Liver (tissue), 3 donors: Measurements from ENCODE around the gene SRCAP.

Experiments used
- CTCF ChIP-seq: fragments of 150-350 bp; IDR thresholded peaks from 2 replicates; pipeline ENCODE4 v1.5.1; 2017; ENCODE audit warnings: improper control_type of control experiment, low read depth, low read length; ENCODE audit not compliant: missing input control
- GABPA ChIP-seq, 2 donors: IDR thresholded peaks in 1 of 2; conservative IDR thresholded peaks in 1 of 2; 2 replicates each; pipeline ENCODE4 v1.6.1; 2016; ENCODE audit warnings: antibody characterized with exemption in 2 of 2, mild to moderate bottlenecking in 1 of 2, moderate library complexity in 1 of 2
- JUND ChIP-seq, 2 donors: IDR thresholded peaks; 2 replicates each; pipeline ENCODE4 v1.6.1; 2016; ENCODE audit warnings: antibody characterized with exemption in 2 of 2
- RAD21 ChIP-seq, 2 donors: IDR thresholded peaks; 2 replicates each; pipeline ENCODE4 v1.6.1; 2016; ENCODE audit warnings: antibody characterized with exemption in 2 of 2, mild to moderate bottlenecking in 2 of 2
- REST ChIP-seq: IDR thresholded peaks from 2 replicates; pipeline ENCODE4 v1.6.1; 2016; ENCODE audit warnings: antibody characterized with exemption, mild to moderate bottlenecking
- RXRA ChIP-seq, 2 donors: IDR thresholded peaks; 2 replicates each; pipeline ENCODE4 v1.6.1; 2017 to 2018; ENCODE audit warnings: antibody characterized with exemption in 2 of 2, mild to moderate bottlenecking in 1 of 2
- SP1 ChIP-seq: IDR thresholded peaks from 2 replicates; pipeline ENCODE4 v1.6.1; 2018; ENCODE audit warnings: antibody characterized with exemption, mild to moderate bottlenecking
- TAF1 ChIP-seq: conservative IDR thresholded peaks from 2 replicates; pipeline ENCODE4 v1.6.1; 2016; ENCODE audit warnings: antibody characterized with exemption, mild to moderate bottlenecking
- TF ChIP-seq, protein P1 (sequence below): IDR thresholded peaks from 2 replicates; pipeline ENCODE4 v1.6.1; 2016; ENCODE audit warnings: antibody characterized with exemption
- donor health status: healthy.
- donor health status: healthy.

DNA sequence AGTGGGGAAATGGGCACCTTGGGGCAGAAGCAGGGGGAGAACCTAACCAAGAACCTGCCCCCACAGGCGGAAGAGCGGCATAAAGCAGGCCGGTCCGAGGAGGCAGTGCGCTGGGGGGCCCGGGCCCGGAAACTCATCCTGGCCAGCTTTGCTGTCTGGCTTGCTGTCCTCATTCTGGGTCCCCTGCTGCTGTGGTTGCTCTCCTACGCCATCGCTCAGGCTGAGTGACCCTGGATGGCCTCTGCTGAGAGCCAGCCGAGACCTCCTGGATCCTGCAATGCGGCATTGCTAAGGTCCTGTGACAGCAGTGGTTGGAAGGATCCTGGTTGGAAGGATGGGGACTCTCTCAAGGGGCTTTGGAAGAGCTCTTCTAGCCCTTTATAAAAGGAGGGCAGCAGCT is 44.7 kb downstream of the SRCAP start:
- no peak for TF ChIP-seq RAD21 (IDR thresholded peaks at IDR 0.05)
- no peak for TF ChIP-seq CTCF
- no peak for TF ChIP-seq TAF1
- TF ChIP-seq JUND (IDR thresholded peaks at IDR 0.05): no peak
- no peak for TF ChIP-seq GABPA (IDR thresholded peaks at IDR 0.05 in 1 of 2, conservative IDR thresholded peaks at IDR 0.05 in 1 of 2)
- TF ChIP-seq, protein P1, sequence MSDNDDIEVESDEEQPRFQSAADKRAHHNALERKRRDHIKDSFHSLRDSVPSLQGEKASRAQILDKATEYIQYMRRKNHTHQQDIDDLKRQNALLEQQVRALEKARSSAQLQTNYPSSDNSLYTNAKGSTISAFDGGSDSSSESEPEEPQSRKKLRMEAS: no peak
- TF ChIP-seq SP1: no peak
- no peak for TF ChIP-seq REST
- no peak for TF ChIP-seq RXRA (IDR thresholded peaks at IDR 0.05)
